CD14-positive monocyte (primary cell): Measurements from ENCODE around the gene GAST. TPM values are rescaled to one million over a fixed set of nuclear protein-coding genes. Genes with fewer than 3 reads are reported as not detected.

Experiments
- DNase-seq, 3 donors: peaks; one replicate each; pipeline ENCODE4 v3.0.0-alpha.2; 2011 to 2022
- H2AFZ ChIP-seq: 2 replicates; pipeline ENCODE4 v1.6.0; 2012; ENCODE audit warnings: mild to moderate bottlenecking, low read depth, low read length, inconsistent platforms; ENCODE audit not compliant: insufficient read depth, poor library complexity, severe bottlenecking
- H3K27ac ChIP-seq, 2 donors: 1 replicate in 1 of 2; 2 replicates in 1 of 2; pipeline ENCODE4 v1.5.1; 2012 to 2013; ENCODE audit warnings: low read length in 2 of 2, control low read depth in 1 of 2, inconsistent platforms in 1 of 2, low read depth in 1 of 2, mild to moderate bottlenecking in 1 of 2
- H3K27me3 ChIP-seq, 2 donors: one replicate each; pipeline versions ENCODE4 v1.6.0 to v1.6.1; 2011 to 2013; ENCODE audit warnings: low read length in 2 of 2; ENCODE audit not compliant: control insufficient read depth in 2 of 2, insufficient read depth in 2 of 2
- H3K36me3 ChIP-seq, 2 donors: replicated peaks in 1 of 2; 1 replicate in 1 of 2; 2 replicates in 1 of 2; pipeline versions ENCODE4 v1.5.1 to v1.6.1; 2012 to 2013; ENCODE audit warnings: low read length in 2 of 2, control low read depth in 1 of 2, inconsistent platforms in 1 of 2, mild to moderate bottlenecking in 1 of 2; ENCODE audit not compliant: insufficient read depth in 2 of 2, control insufficient read depth in 1 of 2
- H3K4me1 ChIP-seq, 2 donors: 1 replicate in 1 of 2; 2 replicates in 1 of 2; pipeline versions ENCODE4 v1.5.1 to v1.6.1; 2012 to 2013; ENCODE audit warnings: low read length in 2 of 2, control low read depth in 1 of 2, inconsistent platforms in 1 of 2, mild to moderate bottlenecking in 1 of 2, moderate library complexity in 1 of 2; ENCODE audit not compliant: insufficient read depth in 2 of 2, control insufficient read depth in 1 of 2
- H3K4me2 ChIP-seq: replicated peaks from 2 replicates; pipeline ENCODE3; 2012; ENCODE audit warnings: low read length, moderate library complexity, mild to moderate bottlenecking; ENCODE audit not compliant: poor library complexity, severe bottlenecking; ENCODE audit errors: extremely low read depth
- H3K4me3 ChIP-seq, 3 experiments: fragments of 200-600 bp in 1 of 3; sonication (generic) in 1 of 3; replicated peaks in 1 of 3; 1 replicate in 2 of 3; 2 replicates in 1 of 3; pipeline ENCODE4 v1.5.1; 2011 to 2013; ENCODE audit warnings: low read length in 3 of 3, mild to moderate bottlenecking in 3 of 3, control low read depth in 2 of 3, low read depth in 2 of 3, inconsistent platforms in 1 of 3, moderate library complexity in 1 of 3
- H3K79me2 ChIP-seq: 2 replicates; pipeline ENCODE4 v1.6.0; 2012; ENCODE audit warnings: mild to moderate bottlenecking, control low read depth, inconsistent platforms, low read length, moderate library complexity; ENCODE audit not compliant: insufficient read depth
- H3K9ac ChIP-seq: 2 replicates; pipeline ENCODE4 v1.6.0; 2017; ENCODE audit warnings: low read length, mild to moderate bottlenecking; ENCODE audit not compliant: insufficient read depth, poor library complexity, severe bottlenecking
- H3K9me3 ChIP-seq, 2 donors: replicated peaks in 1 of 2; 1 replicate in 1 of 2; 2 replicates in 1 of 2; pipeline versions ENCODE4 v1.5.1 to v1.6.1; 2012 to 2013; ENCODE audit warnings: low read length in 2 of 2, control low read depth in 1 of 2; ENCODE audit not compliant: control insufficient read depth in 1 of 2, insufficient read depth in 1 of 2
- H4K20me1 ChIP-seq: 2 replicates; pipeline ENCODE4 v1.6.0; 2012; ENCODE audit warnings: mild to moderate bottlenecking, low read length, control low read depth, moderate library complexity; ENCODE audit not compliant: insufficient read depth
- H3K27ac Mint-ChIP-seq, 7 donors: one replicate each; pipeline ENCODE4 v1.8.0; 2020; ENCODE audit warnings: mild to moderate bottlenecking in 7 of 7, mixed read lengths in 7 of 7, moderate library complexity in 6 of 7, inconsistent platforms in 2 of 7
- H3K27me3 Mint-ChIP-seq, 3 donors: one replicate each; pipeline ENCODE4 v1.8.0; 2021 to 2022; ENCODE audit warnings: low read depth in 3 of 3, mild to moderate bottlenecking in 3 of 3, mixed read lengths in 3 of 3, moderate library complexity in 3 of 3, inconsistent platforms in 1 of 3
- H3K36me3 Mint-ChIP-seq, 2 donors: one replicate each; pipeline ENCODE4 v1.8.0; 2020; ENCODE audit warnings: mixed read lengths in 2 of 2, inconsistent platforms in 1 of 2, mild to moderate bottlenecking in 1 of 2
- H3K4me1 Mint-ChIP-seq: one replicate; pipeline ENCODE4 v1.8.0; 2020; ENCODE audit warnings: mild to moderate bottlenecking, mixed read lengths
- H3K4me3 Mint-ChIP-seq, 2 donors: one replicate each; pipeline ENCODE4 v1.8.0; 2020; ENCODE audit warnings: mild to moderate bottlenecking in 2 of 2, mixed read lengths in 2 of 2, moderate library complexity in 1 of 2
- H3K9me3 Mint-ChIP-seq, 7 donors: one replicate each; pipeline ENCODE4 v1.8.0; 2020 to 2022; ENCODE audit warnings: mixed read lengths in 7 of 7, mild to moderate bottlenecking in 6 of 7, moderate library complexity in 6 of 7, inconsistent platforms in 2 of 7
- WGBS: methylation state at CpG from one replicate; pipeline ENCODE4 v1.1.5; 2013; ENCODE audit warnings: missing lambda C conversion rate; ENCODE audit not compliant: insufficient coverage; 5-methylcytosine and 5-hydroxymethylcytosine counted together
- intact Hi-C, 2 donors: fragments of 100-400 bp; cut with micrococcal nuclease; formaldehyde crosslinking; loops; one replicate each; pipeline versions ENCODE4 v1.15.0 to v1.15.1; 2023
- polyA plus RNA-seq, 3 donors: library from polyadenylated mRNA; depleted of rRNA in 1 of 3; unstranded in 2 of 3; stranded (reverse) in 1 of 3; fragments of 300-500 nt in 2 of 3; fragments of >200 nt in 1 of 3; fragmentation: Illumina TruSeq in 2 of 3; gene quantifications; 1 replicate in 2 of 3; 2 replicates in 1 of 3; pipeline ENCODE4 v1.2.3, GENCODE V29; 2012 to 2021
- TF ChIP-seq, protein P1 (sequence below): fragments of 200-600 bp; IDR thresholded peaks from one replicate; pipeline ENCODE4 v1.8.0; 2022; ENCODE audit warnings: antibody characterized with exemption, mild to moderate bottlenecking

Gene GAST
- polyA plus RNA-seq, 3 donors: not detected

DNA sequence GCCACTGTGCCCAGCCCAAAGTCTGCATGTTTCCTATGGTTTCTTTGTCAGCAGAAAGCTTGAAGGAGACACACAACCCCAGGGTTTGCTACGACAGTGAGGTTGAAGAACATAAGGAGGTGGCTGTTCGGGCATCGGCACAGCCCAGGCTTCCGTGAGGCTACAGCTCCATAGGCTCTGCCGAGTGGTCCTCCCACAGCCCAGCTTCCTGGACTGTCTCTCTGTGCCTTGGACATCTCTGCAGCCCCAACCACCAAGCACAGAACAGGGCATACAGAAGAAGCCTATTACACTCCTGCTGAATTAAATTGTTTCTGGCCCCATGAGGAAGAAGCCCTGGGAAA lies 25.5 kb downstream of the GAST start:
- DNase-seq: no peak
- Histone ChIP-seq H3K79me2 (no peaks in the 10 kb centered on the region), H3K4me1 (peaks cover 6 to 8% of the 10 kb centered on the region in 2 donors), H3K4me3 (no peak overlapping the region), H3K9ac (no peak overlapping the region), H3K27me3 (peaks cover 21 to 44% of the 10 kb centered on the region in 2 donors), H3K27ac (no peak overlapping the region), H4K20me1 (no peaks in the 10 kb centered on the region), H3K4me2 (no peak overlapping the region), H3K9me3 (no peaks in the 10 kb centered on the region), H3K36me3 (no peaks in the 10 kb centered on the region), H2AFZ (no peak overlapping the region)
- Mint-ChIP-seq H3K4me3 (peak overlapping the region in 1 of 2 donors; percentile 48), H3K36me3 (peaks cover 0 to 5% of the 10 kb centered on the region in 2 donors), H3K27ac (no peak overlapping the region), H3K9me3 (peaks cover 0 to 12% (median 2%) of the 10 kb centered on the region in 7 donors), H3K4me1 (peaks cover 7% of the 10 kb centered on the region), H3K27me3 (peaks cover 41 to 54% (median 52%) of the 10 kb centered on the region in 3 donors)
- TF ChIP-seq, protein P1, sequence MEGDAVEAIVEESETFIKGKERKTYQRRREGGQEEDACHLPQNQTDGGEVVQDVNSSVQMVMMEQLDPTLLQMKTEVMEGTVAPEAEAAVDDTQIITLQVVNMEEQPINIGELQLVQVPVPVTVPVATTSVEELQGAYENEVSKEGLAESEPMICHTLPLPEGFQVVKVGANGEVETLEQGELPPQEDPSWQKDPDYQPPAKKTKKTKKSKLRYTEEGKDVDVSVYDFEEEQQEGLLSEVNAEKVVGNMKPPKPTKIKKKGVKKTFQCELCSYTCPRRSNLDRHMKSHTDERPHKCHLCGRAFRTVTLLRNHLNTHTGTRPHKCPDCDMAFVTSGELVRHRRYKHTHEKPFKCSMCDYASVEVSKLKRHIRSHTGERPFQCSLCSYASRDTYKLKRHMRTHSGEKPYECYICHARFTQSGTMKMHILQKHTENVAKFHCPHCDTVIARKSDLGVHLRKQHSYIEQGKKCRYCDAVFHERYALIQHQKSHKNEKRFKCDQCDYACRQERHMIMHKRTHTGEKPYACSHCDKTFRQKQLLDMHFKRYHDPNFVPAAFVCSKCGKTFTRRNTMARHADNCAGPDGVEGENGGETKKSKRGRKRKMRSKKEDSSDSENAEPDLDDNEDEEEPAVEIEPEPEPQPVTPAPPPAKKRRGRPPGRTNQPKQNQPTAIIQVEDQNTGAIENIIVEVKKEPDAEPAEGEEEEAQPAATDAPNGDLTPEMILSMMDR: no peak
- intact Hi-C loops: loop anchor here (1.0 to 2.0 kb wide), 2 partner anchors 63 to 64 kb away; no protein-coding TSS in a partner anchor
- 50% methylated on average over 5 of the region's 5 CpGs for WGBS

DNA sequence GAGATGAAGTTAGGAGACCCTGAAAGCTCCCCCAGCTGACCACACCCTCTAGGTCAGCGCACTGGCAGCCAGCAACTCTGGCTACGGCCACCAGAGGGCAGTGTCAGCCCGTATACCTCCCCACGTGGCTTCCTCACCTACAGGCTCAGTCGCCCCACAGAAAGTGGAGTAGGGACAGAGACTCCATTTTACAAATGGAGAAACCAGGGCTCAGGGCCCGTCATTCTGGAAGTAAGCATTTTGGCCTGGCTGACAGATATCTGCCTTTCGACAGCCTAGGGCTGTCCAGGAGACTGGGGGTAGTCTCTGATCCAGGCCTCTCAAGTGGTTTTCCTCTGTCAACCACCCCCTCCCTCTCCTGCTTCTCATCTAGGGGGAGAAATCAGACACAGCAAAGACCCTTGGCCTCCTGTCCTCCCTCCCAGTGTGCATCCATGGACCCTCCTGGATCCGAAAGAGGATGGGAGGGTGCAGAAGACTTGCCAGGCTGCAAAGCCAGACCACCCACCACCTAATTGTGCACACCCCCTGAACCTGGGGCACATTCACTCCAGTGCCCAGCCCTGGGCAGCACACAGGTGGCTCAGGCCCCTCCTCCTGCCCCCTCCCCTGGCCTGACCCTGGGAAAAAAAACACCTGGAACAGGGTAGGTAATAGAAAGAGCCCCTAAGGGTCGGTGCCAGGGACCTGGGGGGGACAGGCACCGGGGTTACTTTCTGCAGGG lies 26.1 kb downstream of the GAST start:
- Mint-ChIP-seq H3K27ac (no peak overlapping the region), H3K9me3 (peaks cover 0 to 10% (median 2%) of the 10 kb centered on the region in 7 donors), H3K4me1 (peaks cover 7% of the 10 kb centered on the region), H3K36me3 (peaks cover 0 to 5% of the 10 kb centered on the region in 2 donors), H3K27me3 (peaks cover 36 to 48% (median 46%) of the 10 kb centered on the region in 3 donors), H3K4me3 (peak overlapping the region in 1 of 2 donors; percentile 48)
- no peaks in the 10 kb centered on the region for H3K9me3 ChIP-seq
- H4K20me1 ChIP-seq: no peaks in the 10 kb centered on the region
- peak; percentile 73 to 80 (median 77) for DNase-seq
- H3K27me3 ChIP-seq: peaks cover 19 to 38% of the 10 kb centered on the region in 2 donors
- peaks cover 6 to 8% of the 10 kb centered on the region in 2 donors for H3K4me1 ChIP-seq
- no peaks in the 10 kb centered on the region for H3K79me2 ChIP-seq
- no CpG with 5 or more reads among the region's 10 CpGs for WGBS
- TF ChIP-seq, protein P1: peak; percentile 97
- peak overlapping the region; percentile 40 for H2AFZ ChIP-seq
- H3K36me3 ChIP-seq: no peaks in the 10 kb centered on the region
- intact Hi-C loops: loop anchor here (1.0 to 2.0 kb wide), 2 partner anchors 63 kb away; no protein-coding TSS in a partner anchor
- H3K4me3 ChIP-seq: no peak overlapping the region
- H3K27ac ChIP-seq: no peak overlapping the region
- H3K4me2 ChIP-seq: no peak overlapping the region
- H3K9ac ChIP-seq: no peak overlapping the region
